HL-60 (cell line): ENCODE measurements around the gene VSTM2B.

Experiments
- POLR2AphosphoS5 ChIP-seq: IDR thresholded peaks from 2 replicates; pipeline ENCODE4 v1.6.1; 2012; ENCODE audit warnings: low read depth
- TF ChIP-seq, protein P1 (sequence below): IDR thresholded peaks from one replicate; pipeline ENCODE4 v1.5.1; 2011; ENCODE audit warnings: low read length, control low read depth, inconsistent platforms; ENCODE audit not compliant: insufficient read depth

DNA sequence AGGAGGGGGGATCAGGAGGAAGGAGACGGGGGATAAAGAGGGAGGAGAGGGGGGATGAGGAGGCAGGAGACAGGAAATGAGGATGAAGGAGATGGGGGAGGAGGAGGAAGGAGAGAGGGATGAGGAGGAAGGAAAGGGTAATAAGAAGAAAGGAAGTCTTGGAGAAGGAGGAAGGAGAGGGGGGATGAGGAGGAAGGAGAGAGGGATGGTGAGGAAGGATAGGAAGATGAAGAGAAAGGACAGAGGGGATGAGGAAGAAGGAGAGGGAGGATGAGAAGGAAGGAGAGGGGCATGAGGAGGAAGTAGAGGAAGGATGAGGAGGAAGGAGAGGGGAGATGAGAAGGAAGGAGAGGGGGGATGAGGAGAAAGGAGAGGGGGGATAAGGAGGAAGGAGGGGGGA lies 13.0 kb upstream of the VSTM2B start:
- TF ChIP-seq, protein P1, sequence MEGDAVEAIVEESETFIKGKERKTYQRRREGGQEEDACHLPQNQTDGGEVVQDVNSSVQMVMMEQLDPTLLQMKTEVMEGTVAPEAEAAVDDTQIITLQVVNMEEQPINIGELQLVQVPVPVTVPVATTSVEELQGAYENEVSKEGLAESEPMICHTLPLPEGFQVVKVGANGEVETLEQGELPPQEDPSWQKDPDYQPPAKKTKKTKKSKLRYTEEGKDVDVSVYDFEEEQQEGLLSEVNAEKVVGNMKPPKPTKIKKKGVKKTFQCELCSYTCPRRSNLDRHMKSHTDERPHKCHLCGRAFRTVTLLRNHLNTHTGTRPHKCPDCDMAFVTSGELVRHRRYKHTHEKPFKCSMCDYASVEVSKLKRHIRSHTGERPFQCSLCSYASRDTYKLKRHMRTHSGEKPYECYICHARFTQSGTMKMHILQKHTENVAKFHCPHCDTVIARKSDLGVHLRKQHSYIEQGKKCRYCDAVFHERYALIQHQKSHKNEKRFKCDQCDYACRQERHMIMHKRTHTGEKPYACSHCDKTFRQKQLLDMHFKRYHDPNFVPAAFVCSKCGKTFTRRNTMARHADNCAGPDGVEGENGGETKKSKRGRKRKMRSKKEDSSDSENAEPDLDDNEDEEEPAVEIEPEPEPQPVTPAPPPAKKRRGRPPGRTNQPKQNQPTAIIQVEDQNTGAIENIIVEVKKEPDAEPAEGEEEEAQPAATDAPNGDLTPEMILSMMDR = no peak
- TF ChIP-seq POLR2AphosphoS5 = no peak
